NCI-H2227 (cell line): ENCODE results near the gene CIITA.

Experiments
- DNase-seq: peaks from one replicate; lab custom pipeline; 2025; ENCODE audit not compliant: unreplicated experiment; lab: John Stamatoyannopoulos, UW

The CIITA gene

GRCh38 chr16:10879681-10880589 is 2.9 kb downstream of the CIITA start:
- no peak for DNase-seq

GRCh38 chr16:10880594-10881452 is 3.8 kb downstream of the CIITA start:
- no peak for DNase-seq

GRCh38 chr16:10881479-10882030 is 4.6 kb downstream of the CIITA start:
- DNase-seq = no peak

- DNase-seq = no peak
Measured at GRCh38 chr16:10883004-10883403, 6.0 kb downstream of the CIITA start.

GRCh38 chr16:10885246-10885645 is 8.2 kb downstream of the CIITA start:
- no peak for DNase-seq

- no peak for DNase-seq
Measured at GRCh38 chr16:10888320-10888937, 11.4 kb downstream of the CIITA start.

GRCh38 chr16:10889855-10890254 is 12.9 kb downstream of the CIITA start:
- no peak for DNase-seq

GRCh38 chr16:10892782-10893318 is 15.8 kb downstream of the CIITA start:
- no peak for DNase-seq

GRCh38 chr16:10895053-10895946 is 18.3 kb downstream of the CIITA start:
- no peak for DNase-seq

GRCh38 chr16:10896165-10896564 is 19.2 kb downstream of the CIITA start:
- DNase-seq = no peak

- DNase-seq = no peak
Measured at GRCh38 chr16:10896723-10897122, 19.7 kb downstream of the CIITA start.

- no peak for DNase-seq
Measured at GRCh38 chr16:10897134-10897533, 20.1 kb downstream of the CIITA start.

- DNase-seq = no peak
Measured at GRCh38 chr16:10902999-10903398, 26.0 kb downstream of the CIITA start.

- no peak for DNase-seq
Measured at GRCh38 chr16:10906482-10906881, 29.5 kb downstream of the CIITA start.

- DNase-seq = no peak
Measured at GRCh38 chr16:10906914-10907756, 30.1 kb downstream of the CIITA start.

- no peak for DNase-seq
Measured at GRCh38 chr16:10907757-10908045, 30.7 kb downstream of the CIITA start.

- no peak for DNase-seq
Measured at GRCh38 chr16:10911267-10911666, 34.3 kb downstream of the CIITA start.

- no peak for DNase-seq
Measured at GRCh38 chr16:10916534-10916933, 39.5 kb downstream of the CIITA start.

GRCh38 chr16:10918294-10919002 is 41.4 kb downstream of the CIITA start:
- DNase-seq = peak; percentile 93
